Keratinocyte (primary cell): ENCODE results near the gene STAC2.

Experiments used
- CTCF ChIP-seq, 3 experiments: IDR thresholded peaks in 1 of 3; conservative IDR thresholded peaks in 1 of 3; optimal IDR thresholded peaks in 1 of 3; 2 replicates in 2 of 3; 3 replicates in 1 of 3; pipeline versions ENCODE3 to v1.5.1; 2011; ENCODE audit warnings: low read length in 3 of 3, mild to moderate bottlenecking in 3 of 3, moderate library complexity in 2 of 3, control low read depth in 1 of 3, inconsistent platforms in 1 of 3; ENCODE audit not compliant: insufficient read depth in 2 of 3; ENCODE audit errors: extremely low read depth in 1 of 3
- EZH2 ChIP-seq: IDR thresholded peaks from one replicate; pipeline ENCODE4 v1.6.1; 2012; ENCODE audit warnings: inconsistent platforms, mild to moderate bottlenecking, low read length, moderate library complexity

GRCh38 chr17:39227364-39227919 lies 1.7 kb upstream of the STAC2 start:
- TF ChIP-seq CTCF (optimal IDR thresholded peaks at IDR 0.05 in 1 of 3, IDR thresholded peaks at IDR 0.05 in 1 of 3, conservative IDR thresholded peaks at IDR 0.05 in 1 of 3; ENCODE audit: extremely low read depth in 1 of 3, insufficient read depth in 2 of 3, low read length in 3 of 3) (no peak), EZH2 (no peak)
